Stimulated activated CD8-positive, alpha-beta memory T cell treated with anti-CD3 and anti-CD28 coated beads, Interleukin-15, amount 100 ng/mL, for 4 hours (primary cell): ENCODE results near the gene CCDC149.
"Not testable (repeated sequence)": the region's sequence is repeated elsewhere in the genome, so short reads cannot be mapped to it uniquely, and the experiment has no call there.

ENCODE experiments used
- DNase-seq, 2 donors: peaks; one replicate each; pipeline ENCODE4 v3.0.0-alpha.2; 2020; ENCODE audit warnings: low read depth in 2 of 2

The CCDC149 gene

GRCh38 chr4:24917076-24917856 is 4.4 kb upstream of the CCDC149 start:
- no peak for DNase-seq

DNA sequence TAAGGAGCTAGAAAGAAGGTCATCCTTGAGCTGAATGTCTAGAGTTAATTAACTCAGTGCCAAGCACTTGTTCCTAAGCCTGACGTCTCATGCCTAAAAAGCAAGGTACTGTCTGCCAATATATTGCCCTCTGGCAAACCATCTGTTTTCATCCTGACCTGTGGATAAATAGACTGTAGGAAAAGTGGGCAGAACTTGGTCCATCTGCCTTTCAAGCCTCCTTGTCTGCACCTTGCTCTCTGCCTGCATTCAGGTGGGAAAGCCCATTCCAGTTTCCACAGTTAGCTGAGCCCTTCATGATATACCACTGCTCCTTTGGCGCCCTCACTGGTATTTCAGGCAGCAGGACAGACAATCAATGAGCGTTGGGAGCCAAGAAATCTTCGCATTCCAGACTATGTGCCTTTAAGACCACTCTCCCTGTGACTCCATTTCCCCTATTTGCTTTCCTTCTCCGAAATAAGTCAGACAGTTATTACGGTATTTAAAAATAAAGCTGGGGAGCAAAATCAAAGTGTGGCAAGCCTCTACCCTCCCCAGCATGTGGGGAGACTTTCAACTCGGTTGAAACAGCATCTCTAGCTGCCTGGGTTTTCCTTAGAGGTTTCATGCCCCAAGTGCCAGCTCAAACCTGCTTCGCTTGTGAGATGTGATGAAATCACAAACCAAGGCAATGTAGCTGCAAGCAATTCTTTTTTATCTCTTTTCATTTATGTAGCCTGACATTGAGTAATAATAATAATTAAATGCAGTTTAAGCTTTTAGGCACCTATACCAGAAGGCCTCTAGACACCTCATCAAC is 2.5 kb upstream of the CCDC149 start:
- no peak for DNase-seq

- no peak for DNase-seq
Observed at GRCh38 chr4:24914460-24914859, 1.6 kb upstream of the CCDC149 start.

- DNase-seq = no peak
Observed at GRCh38 chr4:24913119-24913485, 260 bp upstream of the CCDC149 start.

DNA sequence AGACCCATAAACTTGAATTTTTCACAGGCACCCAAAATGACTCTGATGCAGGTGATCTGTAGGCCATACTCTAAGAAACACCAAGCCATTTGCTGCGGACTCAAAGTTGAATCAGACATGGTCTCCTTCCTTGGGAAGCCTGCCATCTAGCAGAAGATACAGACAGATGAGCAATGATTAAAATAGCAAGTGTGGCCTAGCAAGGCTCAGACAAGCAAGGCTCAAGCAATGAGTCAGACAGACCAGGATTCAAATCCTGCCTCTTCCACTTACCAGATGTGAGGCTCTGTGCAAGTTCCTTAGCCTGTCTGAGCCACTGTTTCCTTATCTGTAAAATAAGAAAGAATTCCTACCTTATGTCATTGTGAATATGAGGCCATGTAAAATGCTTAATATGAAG is 2.3 kb downstream of the CCDC149 start:
- DNase-seq = no peak

DNA sequence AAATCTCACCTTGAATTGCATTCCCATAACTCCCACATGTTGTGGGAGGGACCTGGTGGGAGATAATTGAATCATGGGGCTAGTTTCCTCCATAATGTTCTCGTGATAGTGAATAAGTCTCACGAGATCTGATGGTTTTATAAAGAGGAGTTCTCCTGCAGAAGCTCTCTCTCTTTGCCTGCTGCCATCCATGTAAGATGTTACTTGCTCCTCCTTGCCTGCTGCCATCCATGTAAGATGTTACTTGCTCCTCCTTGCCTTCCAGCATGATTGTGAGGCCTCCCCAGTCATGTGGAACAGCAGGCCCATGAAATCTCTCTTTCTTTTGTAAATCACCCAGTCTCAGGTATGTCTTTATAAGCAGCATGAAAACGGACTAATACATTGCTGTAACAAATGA is 3.2 kb downstream of the CCDC149 start:
- not testable (repeated sequence) for DNase-seq

DNA sequence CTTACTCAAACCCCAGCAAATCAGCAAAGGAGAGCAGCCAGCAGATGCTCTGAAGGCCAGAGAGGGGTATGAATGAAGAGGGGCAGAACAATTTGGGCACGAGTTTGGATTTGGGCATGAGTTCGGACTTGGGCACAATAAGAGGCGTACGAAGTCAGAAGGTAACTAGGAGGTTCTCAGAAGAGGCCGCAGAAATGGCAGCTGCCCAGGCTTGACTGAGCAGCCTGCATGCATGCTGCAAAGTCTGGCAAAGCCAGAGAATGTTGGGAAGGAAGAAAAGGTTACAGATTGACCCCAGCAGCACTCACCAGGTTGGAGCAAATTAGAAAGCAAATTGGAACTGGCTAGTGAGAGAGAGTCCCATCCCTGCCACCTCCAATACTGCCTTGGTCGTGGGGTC is 15.2 kb downstream of the CCDC149 start:
- DNase-seq = no peak

- no peak for DNase-seq
Observed at GRCh38 chr4:24896977-24897376, 15.9 kb downstream of the CCDC149 start.

- DNase-seq = no peak
Observed at GRCh38 chr4:24896056-24896455, 16.8 kb downstream of the CCDC149 start.

DNA sequence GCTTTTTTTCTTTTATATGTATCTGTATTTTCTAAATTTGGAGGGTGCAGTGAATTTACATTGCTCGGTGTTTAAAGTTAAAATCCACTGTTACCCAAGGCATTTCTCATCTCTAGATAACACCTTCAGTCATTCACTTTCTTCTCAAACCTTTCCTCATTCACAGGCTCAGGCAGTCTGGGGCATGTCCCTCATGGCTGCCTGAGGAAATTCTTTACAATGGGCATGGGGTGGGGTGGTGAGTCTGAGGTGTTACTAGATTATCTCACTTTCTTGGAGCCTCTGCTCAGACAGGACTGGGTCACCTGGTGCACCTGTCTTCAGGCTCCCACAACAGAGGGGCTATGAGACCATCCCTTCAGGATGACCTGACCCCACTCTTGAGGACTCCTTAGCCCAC is 17.4 kb downstream of the CCDC149 start:
- DNase-seq = no peak

GRCh38 chr4:24894846-24895245 is 18.0 kb downstream of the CCDC149 start:
- no peak for DNase-seq

DNA sequence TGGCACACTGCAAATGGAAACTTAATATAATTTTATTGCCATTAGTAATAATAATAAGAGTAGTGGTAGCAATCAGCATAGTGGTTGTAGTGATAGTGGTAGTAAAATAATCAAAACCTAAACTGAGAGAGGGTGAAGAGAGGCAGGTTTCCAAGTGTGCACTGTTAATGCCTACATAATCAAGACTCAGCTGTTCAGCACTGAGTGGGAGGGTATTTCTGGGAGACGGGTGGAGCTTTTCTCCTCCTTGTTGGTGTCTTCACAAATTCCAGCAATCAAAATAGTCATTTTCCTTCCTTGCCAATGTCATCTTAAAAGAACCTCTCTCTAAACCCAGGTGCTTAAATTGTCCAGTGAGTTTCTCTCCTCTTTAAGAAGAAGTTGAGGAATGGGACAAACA is 18.6 kb downstream of the CCDC149 start:
- DNase-seq = no peak

- DNase-seq = no peak
Observed at GRCh38 chr4:24892778-24893177, 20.1 kb downstream of the CCDC149 start.

GRCh38 chr4:24892278-24892677 is 20.6 kb downstream of the CCDC149 start:
- DNase-seq = no peak

- no peak for DNase-seq
Observed at GRCh38 chr4:24890561-24891126, 22.2 kb downstream of the CCDC149 start.

- DNase-seq = no peak
Observed at GRCh38 chr4:24889991-24890390, 22.9 kb downstream of the CCDC149 start.

- no peak for DNase-seq
Observed at GRCh38 chr4:24888475-24889344, 24.1 kb downstream of the CCDC149 start.

DNA sequence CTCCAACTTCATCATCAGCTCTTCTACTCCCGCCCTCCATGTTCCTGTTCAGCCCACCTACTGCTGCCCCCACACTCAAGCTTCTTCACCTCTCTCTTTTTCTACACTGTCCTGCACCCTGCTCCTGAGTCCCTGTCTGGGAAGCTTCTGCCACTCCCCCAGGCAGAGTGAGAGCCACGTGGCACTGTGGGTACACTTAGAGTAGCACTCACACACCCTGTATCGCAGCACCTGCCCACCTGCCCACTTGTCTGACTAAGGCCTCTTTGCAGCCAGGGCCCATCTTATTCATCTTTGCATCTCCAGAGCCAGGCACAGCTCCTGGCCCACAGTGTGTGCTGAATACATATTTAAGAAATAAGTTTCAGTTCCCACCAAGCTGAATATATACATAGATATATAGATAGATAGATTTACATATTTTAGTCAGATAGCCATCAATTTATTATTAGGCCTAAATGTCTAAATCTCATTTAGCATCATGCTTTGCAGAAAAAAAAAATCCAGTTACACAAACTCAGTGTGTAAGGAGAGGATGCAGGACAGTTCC is 24.9 kb downstream of the CCDC149 start:
- no peak for DNase-seq

DNA sequence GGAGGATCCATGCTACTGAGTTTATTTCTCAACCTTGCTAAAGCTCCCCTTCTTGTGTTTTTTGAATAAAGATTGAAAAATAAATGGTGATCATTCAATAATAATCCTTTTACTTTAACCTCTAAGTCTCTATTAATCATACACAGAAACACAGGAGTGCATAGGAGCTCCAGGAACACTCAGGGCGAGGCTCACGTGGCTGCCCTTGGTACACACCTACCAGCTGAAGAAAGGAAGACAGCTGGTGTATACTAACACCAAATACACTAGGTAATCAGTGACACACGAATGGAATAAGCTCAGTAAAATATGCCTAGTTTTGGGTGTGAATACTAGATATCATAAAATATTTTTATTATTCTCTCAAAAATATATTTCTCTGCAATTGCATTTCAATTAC is 26.2 kb downstream of the CCDC149 start:
- DNase-seq = no peak

DNA sequence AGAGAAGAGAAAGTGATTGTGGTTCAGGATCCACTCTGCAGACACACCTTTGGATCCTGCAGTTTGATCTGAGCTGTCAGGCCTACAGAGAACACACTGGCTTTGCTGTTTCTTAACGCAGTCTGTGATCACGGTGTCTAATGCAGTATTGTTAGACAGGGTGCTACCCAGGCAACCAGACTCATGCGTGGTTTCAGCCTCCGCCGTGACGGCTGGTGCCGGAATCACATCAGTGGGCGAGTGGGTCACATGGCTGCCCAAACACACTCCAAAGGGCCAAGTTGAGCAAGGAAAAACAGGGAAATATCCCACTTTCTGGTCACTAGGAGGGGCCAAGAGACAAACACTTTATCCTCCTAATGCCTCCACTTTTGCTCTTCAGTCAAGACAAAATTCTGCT is 27.5 kb downstream of the CCDC149 start:
- DNase-seq = no peak

- DNase-seq = no peak
Observed at GRCh38 chr4:24884902-24885301, 27.9 kb downstream of the CCDC149 start.
